Thyroid gland (tissue), 4 donors: Measurements from ENCODE around the gene POLR3GL.

Experiments
- CTCF ChIP-seq, 6 experiments: fragments of 200-600 bp in 3 of 6; fragments of 450-650 bp in 3 of 6; sonication (generic) in 3 of 6; IDR thresholded peaks; one replicate each; pipeline ENCODE4 v1.5.1; 2016 to 2019; ENCODE audit warnings: antibody characterized with exemption in 6 of 6, mild to moderate bottlenecking in 2 of 6, inconsistent platforms in 1 of 6, moderate library complexity in 1 of 6
- POLR2A ChIP-seq, 2 donors: fragments of 450-650 bp; IDR thresholded peaks; one replicate each; pipeline ENCODE4 v1.6.1; 2017; ENCODE audit warnings: antibody characterized with exemption in 2 of 2, mild to moderate bottlenecking in 2 of 2, moderate library complexity in 1 of 2

DNA sequence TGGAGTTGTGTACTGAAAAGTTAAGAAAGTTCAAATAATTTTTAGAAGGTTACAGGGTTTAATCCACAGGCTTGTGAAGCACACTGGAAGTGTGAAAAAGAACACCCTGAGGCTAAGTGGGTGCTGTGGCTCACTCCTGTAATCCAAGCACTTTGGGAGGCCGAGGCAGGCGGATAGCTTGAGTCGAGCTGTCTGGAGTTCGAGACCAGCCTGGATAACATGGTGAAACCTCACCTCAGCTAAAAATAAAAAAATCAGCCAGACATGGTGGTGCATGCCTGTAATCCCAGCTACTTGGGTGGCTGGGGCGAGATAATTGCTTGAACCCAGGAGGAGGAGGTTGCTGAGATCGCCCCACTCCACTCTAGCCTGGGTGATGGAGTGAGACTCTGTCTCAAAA is 22.1 kb downstream of the POLR3GL start:
- no peak for TF ChIP-seq CTCF (IDR thresholded peaks at IDR 0.05)
- TF ChIP-seq POLR2A (IDR thresholded peaks at IDR 0.05) = no peak
